ENCODE results near the gene MAP4K2. TPM values are rescaled to one million over a fixed set of nuclear protein-coding genes. Genes with fewer than 3 reads are reported as not detected.

MAP4K2 gene
- total and polyA plus RNA-seq, 4 donors: 15.0 to 41.8 (median 23.8) TPM

DNA sequence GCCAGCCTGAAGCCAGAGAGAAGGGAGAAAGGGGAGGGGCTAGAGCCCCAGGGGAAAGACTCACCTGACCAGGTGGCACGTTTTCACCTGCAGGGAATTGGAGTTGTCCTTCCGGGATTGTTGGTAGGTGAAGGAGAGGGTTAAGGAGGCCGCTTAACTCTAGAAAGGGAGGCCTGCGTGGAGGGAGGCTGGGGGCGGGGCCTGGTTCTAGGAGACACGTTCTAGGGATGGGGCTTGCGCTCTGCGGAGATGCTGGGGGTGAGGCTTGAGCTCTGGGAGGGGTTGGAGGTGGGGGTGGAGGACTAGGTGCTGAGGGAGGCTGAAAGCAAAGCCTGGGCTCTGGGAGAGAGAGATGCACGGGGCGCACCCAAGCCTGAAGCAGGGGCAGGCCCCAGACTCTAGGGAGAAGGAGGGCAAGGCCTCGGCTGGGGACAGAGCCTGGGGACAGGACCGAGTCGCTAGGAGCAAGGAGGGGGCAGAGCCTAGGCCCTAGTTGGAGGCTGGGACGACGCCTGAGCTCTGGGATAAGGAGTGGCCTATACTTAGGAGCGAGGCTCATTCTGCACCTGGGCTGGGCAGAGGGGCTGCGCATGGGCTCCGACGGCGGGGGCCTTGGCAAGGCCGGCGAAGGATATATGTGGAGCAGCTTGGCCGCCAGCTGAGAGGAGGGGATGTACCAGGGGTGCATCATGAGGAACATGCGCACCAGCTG is 61.5 kb downstream of the MAP4K2 start:
- ATAC-seq (ENCODE audit: insufficient read depth, low FRiP score): no peak
- Histone ChIP-seq H3K4me1 (ENCODE audit: control insufficient read depth in 5 of 5, insufficient read depth in 5 of 5, low read length in 5 of 5) (peaks cover 0 to 31% (median 10%) of the 10 kb centered on the region in 5 donors), H3K36me3 (ENCODE audit: control insufficient read depth in 4 of 4, insufficient read depth in 4 of 4, low read length in 4 of 4) (peaks cover 0 to 8% (median 0%) of the 10 kb centered on the region in 4 donors), H3K9ac (ENCODE audit: insufficient read depth in 1 of 2, low read length in 2 of 2) (no peak overlapping the region), H3K9me3 (ENCODE audit: control insufficient read depth in 4 of 4, insufficient read depth in 3 of 4, low read length in 3 of 4) (no peaks in the 10 kb centered on the region), H3K27ac (ENCODE audit: low read depth in 1 of 2, low read length in 1 of 2) (no peak overlapping the region), H3K4me3 (no peak overlapping the region), H3K27me3 (ENCODE audit: control insufficient read depth in 3 of 3, insufficient read depth in 3 of 3, low read length in 2 of 3) (peaks cover 0 to 58% (median 29%) of the 10 kb centered on the region in 3 donors)
- TF ChIP-seq, protein P1, sequence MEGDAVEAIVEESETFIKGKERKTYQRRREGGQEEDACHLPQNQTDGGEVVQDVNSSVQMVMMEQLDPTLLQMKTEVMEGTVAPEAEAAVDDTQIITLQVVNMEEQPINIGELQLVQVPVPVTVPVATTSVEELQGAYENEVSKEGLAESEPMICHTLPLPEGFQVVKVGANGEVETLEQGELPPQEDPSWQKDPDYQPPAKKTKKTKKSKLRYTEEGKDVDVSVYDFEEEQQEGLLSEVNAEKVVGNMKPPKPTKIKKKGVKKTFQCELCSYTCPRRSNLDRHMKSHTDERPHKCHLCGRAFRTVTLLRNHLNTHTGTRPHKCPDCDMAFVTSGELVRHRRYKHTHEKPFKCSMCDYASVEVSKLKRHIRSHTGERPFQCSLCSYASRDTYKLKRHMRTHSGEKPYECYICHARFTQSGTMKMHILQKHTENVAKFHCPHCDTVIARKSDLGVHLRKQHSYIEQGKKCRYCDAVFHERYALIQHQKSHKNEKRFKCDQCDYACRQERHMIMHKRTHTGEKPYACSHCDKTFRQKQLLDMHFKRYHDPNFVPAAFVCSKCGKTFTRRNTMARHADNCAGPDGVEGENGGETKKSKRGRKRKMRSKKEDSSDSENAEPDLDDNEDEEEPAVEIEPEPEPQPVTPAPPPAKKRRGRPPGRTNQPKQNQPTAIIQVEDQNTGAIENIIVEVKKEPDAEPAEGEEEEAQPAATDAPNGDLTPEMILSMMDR (IDR thresholded peaks at IDR 0.05; ENCODE audit: control extremely low read depth, extremely low read depth): no peak
- no peak for DNase-seq
- WGBS, 2 donors: 61 to 75% methylated on average over 24 of the region's 24 CpGs

DNA sequence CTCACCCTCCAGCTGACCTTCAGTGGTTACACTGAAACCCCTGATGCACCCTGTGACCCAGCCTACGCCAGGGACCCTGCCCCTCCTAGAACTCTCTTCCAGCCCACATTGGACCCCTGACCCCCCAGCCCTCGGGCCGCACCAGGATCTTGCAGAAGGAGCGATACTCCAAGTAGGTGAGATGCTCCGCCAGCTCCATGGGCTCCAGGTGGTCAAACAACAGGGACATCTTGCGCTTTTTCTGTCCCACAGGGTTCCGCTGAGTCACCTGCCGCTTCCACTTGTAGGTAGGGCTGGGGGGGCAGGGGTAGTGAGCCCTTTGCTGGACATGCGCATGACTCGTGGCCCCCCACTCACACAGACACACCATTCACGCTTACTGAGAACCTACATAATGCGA is 63.1 kb downstream of the MAP4K2 start:
- Histone ChIP-seq H3K4me1 (ENCODE audit: control insufficient read depth in 5 of 5, insufficient read depth in 5 of 5, low read length in 5 of 5) (peaks cover 0 to 21% (median 10%) of the 10 kb centered on the region in 5 donors), H3K27ac (ENCODE audit: low read depth in 1 of 2, low read length in 1 of 2) (no peak overlapping the region), H3K36me3 (ENCODE audit: control insufficient read depth in 4 of 4, insufficient read depth in 4 of 4, low read length in 4 of 4) (peaks cover 0 to 14% (median 0%) of the 10 kb centered on the region in 4 donors), H3K27me3 (ENCODE audit: control insufficient read depth in 3 of 3, insufficient read depth in 3 of 3, low read length in 2 of 3) (peaks cover 0 to 49% (median 29%) of the 10 kb centered on the region in 3 donors), H3K9ac (ENCODE audit: insufficient read depth in 1 of 2, low read length in 2 of 2) (no peak overlapping the region), H3K4me3 (no peak overlapping the region), H3K9me3 (ENCODE audit: control insufficient read depth in 4 of 4, insufficient read depth in 3 of 4, low read length in 3 of 4) (no peaks in the 10 kb centered on the region)
- TF ChIP-seq, protein P1 (IDR thresholded peaks at IDR 0.05; ENCODE audit: control extremely low read depth, extremely low read depth): no peak
- DNase-seq: no peak
- WGBS, 2 donors: 89 to 95% methylated on average over 12 of the region's 12 CpGs
- no peak for ATAC-seq (ENCODE audit: insufficient read depth, low FRiP score)

DNA sequence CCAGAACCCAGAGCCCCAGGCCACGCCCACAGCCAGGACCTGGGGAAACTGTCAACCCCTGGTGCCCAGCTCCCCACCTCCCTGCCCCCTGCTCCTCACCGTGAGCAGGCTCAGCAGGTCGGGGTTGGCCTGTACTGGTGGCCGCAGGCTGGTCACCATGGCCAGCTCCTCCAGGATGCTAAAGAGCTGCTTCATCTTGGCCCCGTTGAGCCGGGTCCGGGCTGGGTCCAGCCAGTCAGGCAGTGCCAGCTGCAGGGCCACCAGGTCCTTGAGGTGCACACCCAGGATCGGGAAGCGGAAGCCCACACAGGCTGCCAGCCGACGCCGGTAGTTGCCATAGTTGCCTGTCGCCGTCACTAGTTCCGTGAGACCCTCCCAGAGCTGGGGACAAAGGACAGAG is 66.4 kb downstream of the MAP4K2 start:
- H3K9me3 ChIP-seq (ENCODE audit: control insufficient read depth in 4 of 4, insufficient read depth in 3 of 4, low read length in 3 of 4): no peaks in the 10 kb centered on the region
- TF ChIP-seq, protein P1 (IDR thresholded peaks at IDR 0.05; ENCODE audit: control extremely low read depth, extremely low read depth): no peak
- H3K27me3 ChIP-seq (ENCODE audit: control insufficient read depth in 3 of 3, insufficient read depth in 3 of 3, low read length in 2 of 3): peaks cover 0 to 22% (median 18%) of the 10 kb centered on the region in 3 donors
- ATAC-seq (ENCODE audit: insufficient read depth, low FRiP score) (no peak), DNase-seq (no peak)
- H3K9ac ChIP-seq (ENCODE audit: insufficient read depth in 1 of 2, low read length in 2 of 2): no peak overlapping the region
- H3K4me3 ChIP-seq: no peak overlapping the region
- H3K36me3 ChIP-seq (ENCODE audit: control insufficient read depth in 4 of 4, insufficient read depth in 4 of 4, low read length in 4 of 4): peaks cover 0 to 18% (median 0%) of the 10 kb centered on the region in 4 donors
- no peaks in the 10 kb centered on the region for H3K4me1 ChIP-seq (ENCODE audit: control insufficient read depth in 5 of 5, insufficient read depth in 5 of 5, low read length in 5 of 5)
- no peak overlapping the region for H3K27ac ChIP-seq (ENCODE audit: low read depth in 1 of 2, low read length in 1 of 2)
- WGBS, 2 donors: 94 to 97% methylated on average over 15 of the region's 15 CpGs

All from lung (tissue), 12 donors.